ENCODE measurements around the gene GRAMD1A.

GRCh38 chr19:34990578-34991192 is 9.4 kb upstream of the GRAMD1A start:
- TF ChIP-seq CTCF (IDR thresholded peaks at IDR 0.05; ENCODE audit: low read depth, low read length, poor library complexity, severe bottlenecking): no peak
- TF ChIP-seq EZH2phosphoT487 (IDR thresholded peaks at IDR 0.05; ENCODE audit: borderline replicate concordance, low read length): no peak
